ENCODE data around the gene DAD1.

Gene DAD1

GRCh38 chr14:22536853-22537338, 52.1 kb downstream of the DAD1 start:
- DNase-seq (ENCODE audit: low read depth in 3 of 3) = peak; percentile 73 to 88 (median 83)

DNA sequence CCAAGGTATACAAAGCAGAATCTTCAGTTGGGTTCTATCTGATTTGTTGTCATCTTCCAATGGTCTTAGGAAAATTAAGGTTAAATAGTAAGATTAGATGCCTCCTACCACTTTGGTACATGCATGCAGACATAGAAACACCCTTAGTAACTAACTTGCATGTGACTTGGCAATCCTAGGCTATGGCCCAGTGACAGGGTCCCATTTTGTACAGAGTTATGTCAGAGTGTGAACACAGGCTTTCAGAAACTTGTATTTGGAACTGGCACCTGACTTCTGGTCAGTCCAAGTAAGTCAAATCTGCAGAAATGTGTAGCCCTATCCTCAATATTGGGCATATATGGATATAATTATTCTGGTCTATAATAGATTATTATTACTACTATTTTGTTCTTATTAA, 53.1 kb downstream of the DAD1 start:
- no peak for DNase-seq (ENCODE audit: low read depth in 3 of 3)

GRCh38 chr14:22535126-22535525, 53.9 kb downstream of the DAD1 start:
- no peak for DNase-seq (ENCODE audit: low read depth in 3 of 3)

DNA sequence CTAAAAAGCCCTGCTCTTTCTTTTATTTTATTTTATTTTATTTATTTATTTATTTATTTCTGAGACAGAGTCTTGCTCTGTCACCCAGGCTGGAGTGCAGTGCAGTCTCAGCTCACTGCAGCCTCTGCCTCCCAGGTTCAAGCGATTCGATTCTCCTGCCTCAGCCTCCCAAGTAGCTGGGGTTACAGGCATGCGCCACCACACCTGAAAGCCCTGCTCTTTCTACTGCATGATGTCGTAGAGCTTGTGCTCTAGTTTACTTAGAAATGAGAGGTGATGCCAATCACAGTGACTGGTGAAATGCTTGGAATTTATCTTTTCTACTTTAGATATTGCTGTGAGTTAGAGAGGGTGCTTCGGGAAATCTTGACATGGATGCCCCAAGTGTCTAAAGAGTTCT, 54.5 kb downstream of the DAD1 start:
- no peak for DNase-seq (ENCODE audit: low read depth in 3 of 3)

DNA sequence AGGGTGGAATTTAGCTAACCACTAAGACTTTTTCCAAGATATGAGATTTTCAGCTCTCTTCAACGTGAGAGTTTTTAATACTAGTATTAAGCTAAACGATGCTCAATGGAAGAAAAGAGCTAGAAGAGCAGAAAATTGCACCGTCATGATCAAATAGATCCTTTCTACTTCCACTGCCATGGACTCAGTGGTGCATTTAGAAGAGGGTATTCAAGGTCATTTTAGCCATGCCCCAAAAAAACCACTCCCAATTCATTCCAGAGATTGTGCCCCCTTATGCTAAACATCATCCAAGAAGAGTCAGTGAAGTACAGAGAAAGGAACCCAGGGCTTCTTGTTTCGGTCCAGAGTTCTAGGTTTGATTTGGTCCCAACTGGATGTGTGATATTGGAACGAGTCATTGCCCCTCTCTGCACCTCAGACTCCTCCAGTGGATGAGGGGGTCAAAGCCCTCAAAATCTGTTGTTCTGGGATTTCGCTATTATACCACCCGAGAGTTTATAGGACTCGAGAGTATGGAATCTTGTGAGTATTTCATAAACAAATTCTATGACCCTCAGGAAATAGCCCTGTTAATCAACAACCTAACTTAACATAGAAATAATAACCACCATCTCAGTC, 55.2 kb downstream of the DAD1 start:
- DNase-seq (ENCODE audit: low read depth in 3 of 3) = no peak

- no peak for DNase-seq (ENCODE audit: low read depth in 3 of 3)
Observed at GRCh38 chr14:22533057-22533704, 55.8 kb downstream of the DAD1 start.

- DNase-seq (ENCODE audit: low read depth in 3 of 3) = no peak
Observed at GRCh38 chr14:22532345-22533056, 56.5 kb downstream of the DAD1 start.

DNA sequence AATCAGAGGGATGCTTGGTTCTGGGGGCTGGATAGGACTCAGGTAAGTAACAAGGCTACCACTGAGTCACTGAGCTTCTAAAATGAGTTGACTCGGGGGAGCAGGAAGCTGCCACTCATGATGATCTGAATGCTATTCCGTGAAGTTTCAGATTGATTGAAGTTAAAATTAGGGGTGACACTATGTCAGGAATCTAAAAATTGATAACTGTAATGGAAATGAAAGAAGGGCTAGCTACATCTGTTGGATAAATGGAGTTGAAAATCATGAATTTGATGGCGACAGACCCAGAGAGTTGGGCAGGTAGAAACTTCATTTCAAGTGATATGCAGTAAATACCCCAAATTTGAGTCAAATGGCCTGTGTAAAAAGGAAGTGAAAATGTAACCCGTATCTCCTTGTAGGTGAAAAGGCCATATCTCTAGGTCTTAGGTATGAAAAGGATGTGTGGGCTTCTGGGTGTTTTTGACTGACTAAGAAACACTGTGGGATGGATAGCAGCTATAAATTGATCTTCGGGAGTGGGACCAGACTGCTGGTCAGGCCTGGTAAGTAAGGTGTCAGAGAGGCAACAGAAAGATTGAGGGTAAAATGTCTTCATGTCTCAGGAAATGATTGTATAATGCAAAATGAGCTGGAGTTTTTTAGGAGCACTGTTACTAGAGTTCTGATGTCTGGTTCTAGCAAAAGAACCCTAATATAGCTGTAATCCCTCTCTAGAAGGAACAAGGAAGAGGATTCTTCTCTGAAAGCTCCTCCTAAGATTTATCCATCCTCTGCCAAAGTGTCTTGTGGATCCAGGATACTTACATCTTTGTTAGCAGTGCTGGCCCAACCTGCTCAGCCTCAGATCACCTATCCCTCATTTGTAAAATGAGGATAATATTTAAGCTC, 57.3 kb downstream of the DAD1 start:
- no peak for DNase-seq (ENCODE audit: low read depth in 3 of 3)

GRCh38 chr14:22530127-22530526, 58.9 kb downstream of the DAD1 start:
- no peak for DNase-seq (ENCODE audit: low read depth in 3 of 3)

- DNase-seq (ENCODE audit: low read depth in 3 of 3) = no peak
Observed at GRCh38 chr14:22526744-22527143, 62.3 kb downstream of the DAD1 start.

DNA sequence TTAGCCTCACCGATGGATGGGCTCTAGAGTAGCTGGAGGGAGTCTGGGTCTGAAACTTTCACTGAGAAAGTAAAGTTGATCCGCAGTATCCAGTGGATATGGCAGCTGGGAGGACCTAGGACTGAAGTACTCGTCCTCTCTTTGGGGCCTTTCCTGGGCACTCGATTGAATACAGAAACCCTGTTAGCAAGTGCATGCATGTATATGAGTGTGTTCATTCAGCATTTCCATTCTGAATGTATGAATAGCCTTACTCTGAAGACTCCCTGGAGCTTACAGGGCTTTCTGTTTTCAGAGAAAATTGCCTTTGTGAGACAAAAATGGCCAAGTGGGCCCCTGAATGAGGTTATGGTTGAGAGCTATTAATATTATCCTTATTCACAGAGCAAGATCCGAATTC, 62.8 kb downstream of the DAD1 start:
- no peak for DNase-seq (ENCODE audit: low read depth in 3 of 3)

GRCh38 chr14:22524784-22525161, 64.3 kb downstream of the DAD1 start:
- no peak for DNase-seq (ENCODE audit: low read depth in 3 of 3)

DNA sequence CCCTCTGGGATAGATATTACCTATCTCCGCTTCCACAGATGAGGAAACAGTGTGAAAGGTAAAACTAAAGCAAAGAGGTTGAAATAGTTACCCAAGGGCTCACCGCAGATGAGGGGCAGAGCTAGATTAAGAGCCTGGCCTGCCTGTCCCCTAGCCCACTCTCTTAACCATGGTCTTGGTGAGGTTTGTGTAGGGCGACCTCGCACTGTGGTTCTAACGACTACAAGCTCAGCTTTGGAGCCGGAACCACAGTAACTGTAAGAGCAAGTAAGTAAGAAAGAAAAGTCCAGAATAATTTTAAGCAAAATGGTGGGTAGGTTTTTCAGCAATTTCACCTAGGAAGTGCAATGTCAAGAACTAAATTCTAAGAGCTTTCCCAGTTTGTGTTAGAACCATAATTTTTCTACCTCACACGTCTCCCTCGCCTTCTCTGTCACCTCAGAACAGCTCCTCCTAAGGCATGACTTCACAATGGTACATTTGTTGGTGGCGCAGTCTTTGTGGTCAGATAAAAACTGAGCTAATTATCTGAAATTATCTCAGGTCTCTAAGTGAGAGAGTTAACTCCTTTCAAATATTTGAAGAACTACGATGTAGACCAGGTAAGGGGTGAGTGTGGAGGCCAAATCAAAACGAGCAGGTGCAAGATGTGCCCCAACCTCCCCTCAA, 64.8 kb downstream of the DAD1 start:
- DNase-seq (ENCODE audit: low read depth in 3 of 3) = no peak

DNA sequence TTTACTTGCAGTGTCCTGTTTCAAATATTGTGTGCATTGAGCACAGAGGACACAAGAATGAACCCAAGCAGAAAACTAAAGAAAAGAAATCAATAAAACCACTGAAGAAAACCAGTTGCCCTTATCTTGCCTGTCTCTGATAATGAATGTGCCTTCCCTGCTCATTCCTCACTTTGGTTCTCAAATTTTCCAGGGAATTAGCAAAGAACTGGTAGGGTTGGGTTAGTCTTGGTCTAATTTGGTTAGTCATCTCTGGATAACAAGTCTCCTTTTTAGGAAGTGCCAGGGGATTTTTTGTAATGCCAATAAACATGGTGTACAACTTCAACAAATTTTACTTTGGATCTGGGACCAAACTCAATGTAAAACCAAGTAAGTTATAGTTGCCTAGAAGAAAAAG, 65.7 kb downstream of the DAD1 start:
- DNase-seq (ENCODE audit: low read depth in 3 of 3) = no peak

GRCh38 chr14:22522466-22522957, 66.5 kb downstream of the DAD1 start:
- DNase-seq (ENCODE audit: low read depth in 3 of 3) = no peak

GRCh38 chr14:22521449-22522239, 67.4 kb downstream of the DAD1 start:
- DNase-seq (ENCODE audit: low read depth in 3 of 3) = no peak

GRCh38 chr14:22520796-22521195, 68.2 kb downstream of the DAD1 start:
- no peak for DNase-seq (ENCODE audit: low read depth in 3 of 3)

- no peak for DNase-seq (ENCODE audit: low read depth in 3 of 3)
Observed at GRCh38 chr14:22519877-22520685, 68.9 kb downstream of the DAD1 start.

- DNase-seq (ENCODE audit: low read depth in 3 of 3) = no peak
Observed at GRCh38 chr14:22518073-22518472, 71.0 kb downstream of the DAD1 start.
